HG03354 (cell line): ENCODE data around the gene PCGF6.
"Not testable (repeated sequence)": the region's sequence is repeated elsewhere in the genome, so short reads cannot be mapped to it uniquely, and the experiment has no call there.

Experiments used
- ATAC-seq: cut with Tn5 transposase; IDR thresholded peaks from one replicate; pipeline ENCODE4 v1.9.1; 2021; ENCODE audit warnings: mild to moderate bottlenecking; ENCODE audit not compliant: unreplicated experiment, poor library complexity, severe bottlenecking

Gene PCGF6

DNA sequence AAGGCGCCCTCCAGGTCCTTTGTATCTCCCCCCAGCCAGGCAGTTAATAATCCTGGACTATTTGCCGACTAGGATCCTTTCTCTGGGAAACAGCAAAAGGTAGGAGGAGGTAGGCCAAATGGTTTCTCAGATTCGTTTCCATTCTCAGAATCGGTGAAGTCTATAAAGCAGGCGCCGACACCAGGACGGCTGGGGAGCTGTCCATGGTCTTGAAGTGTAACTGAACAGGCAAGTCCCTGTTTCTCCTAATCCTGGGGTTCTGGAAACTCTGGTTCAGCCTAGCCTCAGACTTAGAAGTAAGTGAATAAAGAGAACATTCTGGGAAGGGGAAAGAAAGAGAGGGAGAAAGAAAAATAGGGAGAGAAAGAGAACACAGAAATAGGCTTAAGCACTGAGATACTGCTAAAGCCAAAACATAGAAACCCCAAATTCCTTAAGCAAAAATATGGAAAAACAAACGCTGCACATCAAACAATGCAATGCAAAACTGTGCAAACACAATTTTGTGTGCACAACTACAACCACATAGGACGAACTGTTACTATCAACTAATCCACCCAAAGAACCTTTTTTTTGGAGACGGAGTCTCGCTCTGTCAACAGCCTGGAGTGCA, 85.1 kb downstream of the PCGF6 start:
- ATAC-seq, result no peak

DNA sequence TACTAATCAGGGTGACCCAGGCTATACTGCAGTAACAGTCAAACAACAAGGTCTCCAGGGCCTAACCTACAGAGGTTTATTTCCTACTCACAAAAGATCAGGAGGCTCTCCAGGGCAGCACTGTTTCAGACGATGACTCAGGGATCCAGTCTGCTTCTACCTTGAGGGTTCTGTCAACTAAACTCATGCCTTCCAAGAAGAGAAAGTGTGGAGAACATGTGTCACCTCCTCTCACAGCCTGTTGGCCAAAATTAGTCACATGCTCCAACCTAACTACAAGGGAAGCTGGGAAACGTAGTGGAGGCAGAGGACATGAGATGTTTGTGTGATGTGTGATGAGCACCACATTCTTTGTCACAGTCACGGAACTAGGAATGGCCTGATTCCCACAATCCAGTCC, 88.7 kb downstream of the PCGF6 start:
- ATAC-seq, result no peak

DNA sequence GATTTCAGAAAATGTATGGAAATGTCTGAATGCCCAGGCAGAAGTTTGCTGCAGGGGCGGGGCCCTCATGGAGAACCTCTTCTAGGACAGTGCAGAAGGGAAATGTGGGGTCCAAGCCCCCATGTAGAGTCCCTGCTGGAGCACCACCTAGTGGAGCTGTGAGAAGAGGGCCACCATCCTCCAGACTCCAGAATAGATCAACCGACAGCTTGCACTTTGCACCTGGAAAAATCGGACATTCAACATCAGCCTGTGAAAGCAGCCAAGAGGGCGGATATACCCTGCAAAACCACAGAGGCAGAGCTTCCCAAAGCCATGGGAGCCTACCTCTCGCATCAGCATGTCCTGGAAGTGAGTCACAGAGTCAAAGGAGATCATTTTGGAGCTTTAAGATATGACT, 91.0 kb downstream of the PCGF6 start:
- no peak for ATAC-seq

- ATAC-seq, result not testable (repeated sequence)
Measured at GRCh38 chr10:103258928-103259327, 92.0 kb downstream of the PCGF6 start.

DNA sequence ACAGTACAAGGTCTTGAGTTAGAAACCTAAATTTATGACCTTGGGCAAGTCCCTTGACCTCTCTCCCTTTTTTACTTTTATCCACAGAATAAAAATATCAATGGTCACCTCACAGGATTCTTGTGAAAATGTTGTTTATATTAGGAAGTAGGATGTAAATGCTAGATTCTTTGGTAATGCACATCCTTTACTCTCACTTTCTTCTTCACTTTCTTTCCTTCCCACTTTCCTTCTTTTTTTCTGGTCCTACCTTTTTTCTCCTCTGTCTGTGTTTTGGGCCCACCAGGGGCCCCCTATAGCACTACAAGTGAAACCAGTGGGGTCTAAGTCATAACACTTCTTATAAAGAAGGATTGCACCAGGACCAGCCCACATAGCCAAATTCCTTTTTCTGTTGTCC, 93.1 kb downstream of the PCGF6 start:
- no peak for ATAC-seq

GRCh38 chr10:103256613-103257012, 94.3 kb downstream of the PCGF6 start:
- no peak for ATAC-seq

GRCh38 chr10:103254538-103255325, 96.2 kb downstream of the PCGF6 start:
- ATAC-seq, result no peak

DNA sequence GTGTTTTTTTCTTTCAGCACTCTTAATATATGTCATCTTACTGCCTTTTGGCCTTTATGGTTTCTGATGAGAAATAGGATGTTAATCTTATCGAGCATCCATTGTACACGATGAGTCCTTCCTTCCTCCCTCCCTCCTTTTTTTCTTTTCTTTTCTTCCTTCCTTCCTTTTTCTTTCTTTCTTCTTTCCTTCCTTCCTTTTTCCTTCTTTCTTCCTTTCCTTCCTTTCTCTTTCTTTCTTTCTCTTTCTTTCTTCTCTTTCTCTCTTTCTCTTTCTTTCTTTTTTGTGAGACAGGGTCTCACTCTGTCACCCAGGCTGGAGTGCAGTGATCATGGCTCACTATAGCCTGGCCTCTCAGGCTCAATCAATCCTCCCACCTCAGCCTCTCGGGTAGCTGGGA, 96.8 kb downstream of the PCGF6 start:
- ATAC-seq, result no peak
